SW480 (cell line): ENCODE measurements around the gene ARHGDIG.

Experiments
- DNase-seq: peaks from one replicate; pipeline ENCODE4 v3.0.0-alpha.2; 2016; ENCODE audit warnings: low spot score

Gene ARHGDIG

DNA sequence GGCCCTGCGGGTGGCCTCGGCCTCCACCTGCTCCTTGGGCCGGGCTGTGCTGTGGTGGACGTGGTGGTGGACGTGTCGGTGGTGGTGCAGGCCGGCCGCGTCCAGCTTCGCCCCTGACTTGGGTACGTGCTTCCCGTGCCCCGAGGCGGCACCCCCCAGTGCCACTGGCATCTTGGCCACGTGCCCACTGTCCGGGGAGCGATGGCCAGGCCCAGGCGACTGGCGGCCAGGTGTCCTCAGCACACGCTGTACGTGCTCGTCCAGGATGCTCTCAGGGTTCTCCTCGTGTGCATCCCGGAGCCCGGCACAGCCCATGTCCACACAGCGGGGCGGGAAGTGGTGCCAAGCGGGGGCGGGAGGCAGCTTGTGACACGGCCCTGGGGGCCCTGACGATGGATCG lies 17.4 kb downstream of the ARHGDIG start:
- no peak for DNase-seq

DNA sequence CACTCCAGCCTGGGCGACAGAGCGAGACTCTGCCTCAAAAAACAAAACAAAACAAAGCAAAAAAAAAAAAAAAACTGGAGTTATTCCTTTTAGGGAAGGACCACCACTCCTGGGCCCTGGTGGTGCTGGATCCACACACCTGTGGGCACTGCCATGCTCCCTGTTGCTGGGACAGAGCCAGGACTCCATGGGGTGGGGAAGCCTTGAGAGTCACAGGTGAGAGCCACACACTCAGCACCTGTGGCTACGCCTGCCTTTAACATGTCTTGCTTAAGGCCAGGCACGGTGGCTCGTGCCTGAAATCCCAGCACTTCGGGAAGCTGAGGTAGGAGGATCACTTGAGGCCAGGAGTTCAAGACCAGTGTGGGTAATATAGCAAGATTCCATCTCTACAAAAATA lies 20.8 kb downstream of the ARHGDIG start:
- no peak for DNase-seq

DNA sequence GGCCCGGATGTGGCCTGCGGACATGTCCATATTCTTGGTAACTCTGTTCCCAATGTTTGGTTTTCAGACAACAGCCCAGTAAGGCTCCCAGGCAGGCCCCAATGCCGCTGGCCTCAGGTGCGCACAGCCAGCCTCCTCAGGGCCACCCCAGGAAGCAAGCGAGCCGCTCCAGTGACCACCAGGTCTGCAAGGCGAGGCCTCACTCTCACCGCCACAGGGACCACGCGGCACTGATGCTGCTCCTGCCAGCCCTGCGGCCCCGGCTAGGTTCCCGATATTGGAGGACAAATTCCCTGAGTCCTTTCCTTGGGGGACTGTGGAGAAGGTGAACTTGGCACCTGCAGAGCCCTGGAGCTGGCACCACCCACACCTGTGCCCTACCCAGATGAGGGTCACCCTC lies 21.6 kb downstream of the ARHGDIG start:
- DNase-seq, result no peak

DNA sequence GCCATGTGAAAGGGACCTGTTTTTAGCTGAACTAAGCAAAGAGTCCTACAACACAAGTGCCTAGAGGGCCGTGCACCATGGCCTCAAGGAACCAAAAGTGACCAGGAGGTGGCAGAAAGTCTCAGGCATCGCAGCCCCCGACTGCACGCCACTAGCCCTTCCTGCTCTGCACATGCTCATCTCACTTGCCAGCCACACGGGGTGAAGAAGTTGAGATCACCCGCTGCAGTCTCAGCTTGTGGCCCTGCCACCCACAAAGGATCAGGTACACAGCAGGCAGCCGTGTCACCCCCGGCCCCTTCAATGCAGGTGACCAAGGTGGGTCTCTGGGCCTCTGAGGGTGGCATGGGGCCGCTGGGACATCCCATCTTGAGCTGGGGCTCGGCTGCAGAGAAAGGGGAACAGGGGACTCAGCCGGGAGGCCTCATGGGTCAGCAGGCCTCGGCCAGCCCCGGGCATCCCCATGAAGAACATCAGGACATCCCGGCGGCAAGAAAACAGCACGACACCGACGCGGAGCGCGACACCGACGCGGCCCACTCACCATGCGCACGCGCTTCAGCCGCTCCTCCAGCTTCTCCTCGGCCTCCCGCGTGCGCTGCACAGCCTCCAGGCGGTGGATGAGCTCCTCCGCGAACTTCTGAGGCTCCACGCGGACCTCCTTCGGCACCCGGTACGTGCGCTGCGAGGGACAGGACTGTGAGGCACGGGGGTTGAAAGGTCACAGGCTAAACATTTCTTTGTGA lies 23.5 kb downstream of the ARHGDIG start:
- DNase-seq, result no peak

DNA sequence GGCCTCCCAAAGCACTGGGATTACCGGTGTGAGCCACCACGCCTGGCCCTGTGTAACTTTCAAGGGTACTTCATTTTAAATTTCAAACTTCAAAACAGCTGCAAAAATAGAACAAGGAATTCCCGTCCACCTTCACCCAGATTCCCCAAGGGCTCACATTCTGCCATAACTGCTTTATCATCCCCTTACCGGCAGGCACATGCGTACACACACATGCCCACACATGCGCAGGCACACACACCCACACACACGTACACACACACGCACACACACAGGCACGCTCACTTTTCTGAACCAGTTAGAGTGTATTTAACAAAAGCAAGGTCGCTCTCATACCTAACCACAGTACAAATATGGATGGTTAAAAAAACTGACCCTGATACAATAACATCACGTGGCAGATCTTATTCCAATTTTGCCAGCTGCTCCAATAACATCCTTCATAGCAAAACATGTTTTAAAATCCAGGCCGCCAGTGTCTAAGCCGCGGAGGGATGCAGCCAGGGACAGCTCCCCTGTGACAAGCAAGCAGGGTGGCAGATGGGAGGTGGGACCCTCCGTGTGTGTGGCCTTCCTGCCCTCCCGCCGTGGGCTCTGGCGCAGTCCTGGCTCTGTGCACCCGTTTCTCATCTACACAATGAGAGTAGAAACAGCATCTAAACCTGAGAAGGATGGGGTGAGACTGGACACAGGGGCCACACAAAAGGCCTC lies 25.7 kb downstream of the ARHGDIG start:
- DNase-seq, result no peak

DNA sequence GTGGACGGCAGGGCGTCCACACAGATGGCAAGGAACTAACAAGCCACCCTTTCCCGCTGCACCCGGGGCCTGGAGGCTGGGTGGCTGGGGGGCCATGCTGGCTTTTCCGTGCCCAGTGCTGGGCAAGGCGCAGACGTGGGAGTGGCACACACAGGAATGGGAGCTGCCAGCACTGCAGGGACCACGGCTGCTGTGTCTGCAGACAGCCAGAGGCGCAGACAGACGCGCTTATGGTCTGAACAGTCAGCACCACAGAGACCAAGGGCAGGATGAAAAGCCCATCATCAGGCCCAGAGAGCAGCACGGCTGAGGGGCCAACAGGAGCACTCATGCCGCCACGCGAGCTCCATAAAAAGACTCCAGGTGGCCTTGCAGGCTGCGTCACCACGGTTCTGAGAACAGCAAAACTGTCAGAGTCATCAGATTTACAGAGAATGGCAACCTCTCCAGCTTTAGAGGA lies 26.6 kb downstream of the ARHGDIG start:
- DNase-seq, result no peak

DNA sequence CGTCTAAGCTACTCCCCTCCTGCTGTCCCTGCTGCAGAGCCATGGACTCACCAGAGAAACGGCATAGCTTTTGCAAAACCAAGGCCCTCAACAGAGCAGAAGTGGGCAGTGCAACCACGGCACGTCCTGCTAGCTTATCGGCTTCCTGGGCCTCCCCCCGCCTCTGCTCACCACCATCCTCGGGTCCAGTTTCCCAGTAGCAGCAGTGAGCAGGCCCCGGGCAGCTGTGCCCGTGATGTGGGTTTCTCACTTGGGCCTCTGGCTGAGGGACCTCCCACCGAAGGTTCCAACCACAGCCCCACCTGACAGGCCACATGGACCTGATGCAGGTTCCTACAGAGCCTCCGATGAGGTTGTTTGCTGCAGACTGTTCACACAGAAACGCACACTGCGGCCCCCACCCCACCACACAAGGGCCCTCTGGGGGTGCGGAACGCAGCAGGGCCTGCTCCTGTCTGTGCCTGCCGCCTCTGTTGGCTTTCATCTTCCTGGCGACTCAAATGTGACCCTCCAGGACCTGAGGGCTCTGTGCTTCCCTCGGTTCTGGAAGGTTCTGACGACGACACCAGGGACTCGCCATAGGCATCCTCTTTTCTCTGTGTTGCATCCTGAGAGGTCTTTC lies 27.4 kb downstream of the ARHGDIG start:
- no peak for DNase-seq

DNA sequence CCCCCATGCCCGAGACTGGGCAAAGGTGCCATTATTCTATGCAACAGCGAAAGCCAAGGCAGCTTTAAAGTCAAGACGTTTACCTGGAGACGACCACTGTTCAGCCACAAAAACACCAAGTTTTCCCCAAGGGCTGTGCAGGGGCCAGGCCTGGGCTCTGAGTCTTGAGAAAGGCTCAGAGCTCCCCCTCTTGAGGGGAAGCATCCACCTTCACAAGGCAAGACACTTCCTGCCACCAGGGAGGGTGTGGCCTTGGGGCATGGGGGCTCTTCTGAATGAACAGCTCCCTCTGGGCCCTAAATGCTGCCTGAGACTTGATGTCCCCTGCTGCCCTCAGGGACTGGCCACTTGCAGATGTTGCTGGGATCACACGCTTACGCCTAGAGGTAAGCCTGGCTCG lies 29.1 kb downstream of the ARHGDIG start:
- DNase-seq, result no peak

DNA sequence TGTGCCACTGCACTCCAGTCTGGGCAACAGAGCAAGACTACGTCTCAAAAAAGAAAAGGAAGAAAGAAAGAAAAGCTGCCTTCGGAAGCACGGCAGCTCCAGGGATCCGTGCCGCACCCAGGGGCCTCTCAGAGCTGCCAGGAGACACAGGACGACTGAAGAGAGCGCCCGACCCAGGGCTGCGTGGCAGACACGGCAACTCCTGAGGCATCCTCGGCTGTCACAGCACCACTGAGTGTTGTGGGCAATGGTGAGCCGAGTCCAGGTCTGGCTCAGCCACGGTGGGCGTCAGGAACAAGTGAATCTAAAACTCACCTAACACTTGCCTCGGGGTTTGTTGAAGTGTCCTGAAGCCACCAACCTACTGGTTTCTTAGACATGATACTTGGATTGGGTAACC lies 31.3 kb downstream of the ARHGDIG start:
- no peak for DNase-seq

DNA sequence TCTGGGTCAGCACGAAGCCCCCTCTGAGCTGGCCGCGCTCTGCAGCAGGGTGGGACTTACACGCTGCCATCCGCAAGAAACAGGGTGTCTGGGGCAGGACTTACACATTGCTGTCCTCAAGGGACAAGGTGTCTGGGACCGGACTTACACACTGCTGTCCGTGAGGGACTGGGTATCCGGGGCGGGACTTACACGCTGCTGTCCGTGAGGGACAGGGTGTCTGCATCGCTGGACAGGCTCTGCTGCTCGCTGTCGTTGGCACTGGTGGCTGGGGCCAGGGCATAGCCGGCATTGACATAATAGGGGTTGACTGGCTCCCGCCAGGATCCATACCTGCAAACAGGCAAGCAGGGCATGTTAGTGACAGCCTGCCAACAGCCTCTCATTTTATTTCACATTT lies 34.0 kb downstream of the ARHGDIG start:
- DNase-seq, result no peak

DNA sequence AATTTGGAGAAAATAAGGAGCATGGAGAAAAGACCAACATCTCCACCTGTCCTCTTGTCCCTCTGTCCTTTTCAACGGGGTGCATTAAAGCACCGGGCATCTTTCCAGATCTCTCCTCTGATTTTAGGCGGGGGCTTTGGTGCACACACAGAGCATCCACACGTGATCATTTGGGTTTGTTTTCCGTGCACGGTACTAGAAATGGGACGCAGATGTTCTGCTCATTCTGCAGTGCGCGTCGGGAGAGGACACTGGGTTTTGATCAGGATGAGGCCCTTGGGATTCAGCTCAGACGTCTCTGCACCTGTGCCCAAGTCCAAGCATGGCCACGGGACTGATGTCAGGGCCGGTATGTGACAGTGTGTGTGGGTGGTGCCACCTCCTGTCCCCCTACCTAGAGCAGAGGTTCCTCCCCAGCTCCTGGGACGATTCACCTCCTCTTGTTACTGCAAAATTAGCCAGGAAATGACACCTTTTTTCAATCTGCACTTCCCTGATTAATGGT lies 34.5 kb downstream of the ARHGDIG start:
- DNase-seq, result no peak

DNA sequence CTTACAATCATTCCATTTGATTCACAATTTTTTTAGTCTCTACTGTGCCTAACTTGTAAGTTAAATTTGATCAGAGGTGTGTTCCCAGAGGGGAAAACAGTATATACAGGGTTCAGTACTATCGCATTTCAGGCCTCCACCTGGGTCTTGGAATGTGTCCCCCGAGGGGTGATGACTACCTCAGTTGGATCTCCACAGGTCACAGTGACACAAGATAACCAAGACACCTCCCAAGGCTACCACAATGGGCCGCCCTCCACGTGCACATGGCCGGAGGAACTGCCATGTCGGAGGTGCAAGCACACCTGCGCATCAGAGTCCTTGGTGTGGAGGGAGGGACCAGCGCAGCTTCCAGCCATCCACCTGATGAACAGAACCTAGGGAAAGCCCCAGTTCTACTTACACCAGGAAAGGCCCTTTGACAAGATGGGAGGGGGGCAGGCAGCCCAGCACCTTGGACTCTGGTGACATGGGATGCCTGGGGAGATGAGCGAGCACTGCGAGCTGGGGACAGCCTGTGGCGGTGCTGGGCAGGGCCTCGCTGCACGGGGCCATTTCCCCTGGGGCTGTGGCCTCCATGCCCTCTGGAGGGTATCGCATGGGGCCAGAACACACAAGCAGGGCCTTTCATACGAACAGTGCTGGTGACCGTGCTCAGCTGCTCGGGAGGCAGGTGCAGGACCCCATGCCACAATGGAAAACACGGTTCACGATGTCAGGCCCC lies 36.5 kb downstream of the ARHGDIG start:
- DNase-seq, result no peak

DNA sequence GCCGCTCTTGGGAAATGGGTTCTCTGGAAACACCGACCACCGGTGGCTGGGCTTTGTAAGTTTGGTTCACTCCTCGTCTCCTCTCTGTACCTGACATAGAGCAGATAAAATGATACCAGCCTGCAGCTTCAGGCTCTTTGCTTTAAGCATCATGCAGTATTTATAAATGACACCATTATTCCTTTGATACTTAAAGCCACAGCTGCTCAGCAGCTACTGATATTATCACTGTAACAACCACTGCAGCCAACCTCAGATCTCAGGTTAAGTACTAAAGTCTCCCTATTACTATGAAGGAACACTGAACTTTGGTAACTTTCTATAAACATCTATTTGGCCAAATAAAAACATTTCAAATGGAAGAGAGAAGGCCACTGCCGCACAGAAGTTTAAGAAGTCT lies 37.2 kb downstream of the ARHGDIG start:
- no peak for DNase-seq

DNA sequence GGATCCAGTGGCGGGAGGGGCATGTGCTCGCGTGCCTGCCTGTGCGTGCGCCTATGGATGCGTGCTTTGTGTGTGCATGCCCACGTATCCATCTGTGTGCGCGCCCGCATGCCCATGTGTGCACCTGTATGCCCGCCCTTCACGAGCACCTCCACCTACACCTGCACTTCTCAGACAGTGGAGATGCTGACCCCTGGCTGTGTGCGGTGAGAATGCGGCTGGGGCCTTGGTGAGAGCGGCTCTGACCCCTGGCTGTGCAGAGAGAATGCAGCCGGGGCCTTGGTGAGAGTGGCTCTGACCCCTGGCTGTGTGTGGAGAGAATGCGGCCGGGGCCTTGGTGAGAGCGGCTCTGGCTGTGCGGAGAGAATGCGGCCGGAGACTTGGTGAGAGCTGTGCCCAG lies 38.2 kb downstream of the ARHGDIG start:
- DNase-seq, result no peak

DNA sequence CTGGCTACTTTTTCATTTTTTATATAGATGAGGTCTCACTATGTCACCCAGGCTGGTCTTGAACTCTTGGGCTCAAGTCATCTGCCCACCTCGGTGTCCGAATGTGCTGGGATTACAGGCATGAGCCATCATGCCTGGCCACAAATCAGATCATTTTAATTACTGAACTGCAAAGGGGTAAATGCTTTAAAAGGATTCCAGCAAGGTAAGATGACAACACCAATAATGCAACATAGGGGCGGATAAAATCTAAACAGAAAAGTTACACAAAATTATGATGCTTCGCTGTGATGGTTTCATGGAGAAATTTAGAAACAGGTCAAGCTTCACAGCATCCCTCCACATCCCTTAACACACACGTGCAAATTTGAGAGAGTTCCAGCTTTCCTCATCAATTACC lies 39.8 kb downstream of the ARHGDIG start:
- no peak for DNase-seq

DNA sequence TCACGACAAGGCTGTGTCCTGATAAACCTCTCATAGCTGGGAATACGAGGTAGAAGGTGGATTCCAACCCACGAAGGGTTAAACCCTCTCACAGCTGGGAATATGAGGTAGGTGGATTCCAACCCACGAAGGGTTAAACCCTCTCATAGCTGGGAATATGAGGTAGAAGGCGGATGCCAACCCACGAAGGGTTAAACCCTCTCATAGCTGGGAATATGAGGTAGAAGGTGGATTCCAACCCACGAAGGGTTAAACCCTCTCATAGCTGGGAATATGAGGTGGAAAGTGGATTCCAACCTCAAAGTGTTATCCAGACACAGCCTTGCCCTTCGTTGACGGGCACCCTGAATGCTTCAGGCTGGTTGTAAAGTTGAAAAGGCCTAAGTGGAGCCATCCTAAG lies 41.1 kb downstream of the ARHGDIG start:
- DNase-seq, result no peak

DNA sequence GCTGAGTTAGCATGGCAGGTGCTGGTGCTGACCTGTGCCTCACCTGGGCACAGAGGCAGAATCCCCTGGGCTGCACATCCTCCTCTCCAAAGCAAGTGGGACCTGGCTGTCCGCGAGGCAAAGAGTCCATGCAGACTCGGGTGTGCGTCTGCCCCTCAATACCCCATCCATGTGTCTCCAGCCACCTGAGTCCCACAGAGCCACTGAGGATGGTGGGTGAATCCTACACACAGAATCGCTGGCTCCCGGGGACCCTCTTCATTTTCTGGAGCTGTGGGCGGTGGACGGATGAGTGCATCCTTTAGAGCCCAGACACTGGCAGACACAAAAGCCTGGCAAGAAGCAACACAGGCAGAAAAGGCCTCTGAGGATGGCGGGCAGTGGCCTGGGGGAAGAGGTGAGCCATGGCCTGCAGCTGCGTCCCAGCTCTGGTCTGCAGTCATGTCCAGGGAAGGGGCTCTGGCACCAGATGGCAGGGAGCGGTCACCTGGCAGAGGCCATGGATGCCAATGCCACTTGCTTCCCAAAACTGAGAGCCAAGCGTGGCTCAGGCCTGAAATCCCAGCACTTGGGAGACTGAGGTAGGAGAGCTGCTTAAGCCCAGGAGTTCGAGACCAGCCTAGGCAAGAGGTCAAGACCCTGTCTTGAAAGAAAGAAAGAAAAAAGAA lies 42.2 kb downstream of the ARHGDIG start:
- DNase-seq, result no peak

DNA sequence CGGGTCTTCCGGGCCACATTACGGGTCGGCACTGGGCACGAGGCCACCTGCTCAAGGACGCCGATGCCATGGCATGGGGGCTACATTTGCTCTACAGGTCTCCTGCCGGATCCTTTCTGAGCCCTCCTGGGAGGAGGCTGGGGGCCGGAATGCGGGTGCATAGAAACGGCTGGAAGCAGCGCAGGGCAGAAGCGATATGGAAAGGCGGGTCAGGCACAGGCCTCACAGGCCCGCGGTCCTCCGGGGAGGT lies 43.7 kb downstream of the ARHGDIG start:
- DNase-seq, result no peak

DNA sequence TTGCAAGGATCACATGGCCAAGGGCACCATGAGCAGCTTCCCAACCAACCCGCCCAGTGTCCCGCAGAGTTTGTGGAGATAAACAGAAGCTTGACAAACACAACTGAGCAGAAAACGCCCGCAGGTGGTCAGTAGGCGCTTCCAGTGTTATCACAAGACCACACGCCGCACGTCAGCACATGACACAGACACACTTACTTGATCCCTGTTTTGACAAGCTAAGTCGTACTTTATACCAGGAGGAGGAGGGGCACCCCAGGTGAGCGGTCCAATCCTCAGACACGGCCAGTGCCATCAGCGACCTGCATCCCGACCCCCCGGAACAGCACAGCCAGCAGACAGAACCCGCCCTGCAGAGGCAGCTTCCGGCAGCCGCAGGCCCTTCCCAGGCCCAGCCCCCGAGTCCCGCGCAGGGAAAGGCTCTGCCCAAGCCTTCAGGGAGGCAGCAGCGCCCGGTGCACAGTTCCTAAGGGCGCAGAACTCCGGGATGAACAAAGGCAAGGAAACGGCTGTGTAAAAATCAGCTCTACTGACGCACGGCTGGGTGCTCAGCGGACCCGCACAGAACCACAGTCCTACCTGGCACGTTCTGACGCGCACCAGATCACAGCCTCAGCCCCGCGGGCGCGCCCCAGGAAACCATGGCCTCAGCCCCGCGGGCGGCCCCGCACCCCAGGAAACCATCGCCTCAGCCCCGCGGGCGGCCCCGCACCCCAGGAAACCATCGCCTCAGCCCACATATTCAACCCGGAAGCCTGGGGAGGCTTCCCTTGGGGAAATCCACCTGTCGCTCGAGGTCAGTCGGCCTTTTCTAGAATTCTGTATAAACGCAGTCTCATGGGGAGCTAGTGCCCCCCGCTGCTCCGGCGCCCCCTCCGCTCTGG lies 44.3 kb downstream of the ARHGDIG start:
- DNase-seq, result peak; percentile 53

DNA sequence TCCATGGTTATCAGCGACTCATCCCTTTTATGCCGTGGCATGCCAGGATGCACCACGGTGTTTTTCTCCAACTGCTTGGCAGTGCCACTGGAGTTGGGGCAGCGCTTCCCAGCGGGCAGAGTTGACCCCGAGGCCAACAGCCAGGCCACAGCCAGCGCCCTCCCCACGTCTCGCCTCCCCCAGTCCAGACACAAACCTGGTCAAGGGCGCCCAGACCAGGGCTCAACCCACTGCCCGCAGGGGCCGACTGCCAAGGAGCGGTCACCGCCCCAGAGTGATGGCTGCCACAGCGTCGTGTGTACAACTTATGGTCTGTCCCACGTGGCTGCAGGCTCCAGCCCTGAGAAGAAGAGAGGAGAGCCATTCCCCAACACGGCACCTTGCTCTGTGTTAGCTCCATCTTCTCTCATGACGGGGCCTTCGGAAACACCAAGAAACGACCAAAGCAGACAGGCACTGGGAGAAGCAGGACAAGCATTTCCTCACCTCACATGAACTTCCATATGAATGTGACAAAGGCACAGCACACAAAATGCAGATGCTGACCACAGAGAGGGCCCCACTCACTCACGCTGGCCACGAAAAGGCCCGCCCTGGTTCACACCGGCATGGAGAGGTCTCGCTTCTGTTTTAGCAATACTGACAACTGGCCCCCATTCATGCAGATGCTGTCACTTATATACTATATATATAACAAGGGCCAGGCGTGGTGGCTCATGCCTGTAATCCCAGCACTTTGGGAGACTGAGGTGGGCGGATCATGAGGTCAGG lies 45.2 kb downstream of the ARHGDIG start:
- DNase-seq, result no peak
